ENCODE measurements around the gene CERS3.
"Not testable (repeated sequence)": the region's sequence is repeated elsewhere in the genome, so short reads cannot be mapped to it uniquely, and the experiment has no call there.

The CERS3 gene

DNA sequence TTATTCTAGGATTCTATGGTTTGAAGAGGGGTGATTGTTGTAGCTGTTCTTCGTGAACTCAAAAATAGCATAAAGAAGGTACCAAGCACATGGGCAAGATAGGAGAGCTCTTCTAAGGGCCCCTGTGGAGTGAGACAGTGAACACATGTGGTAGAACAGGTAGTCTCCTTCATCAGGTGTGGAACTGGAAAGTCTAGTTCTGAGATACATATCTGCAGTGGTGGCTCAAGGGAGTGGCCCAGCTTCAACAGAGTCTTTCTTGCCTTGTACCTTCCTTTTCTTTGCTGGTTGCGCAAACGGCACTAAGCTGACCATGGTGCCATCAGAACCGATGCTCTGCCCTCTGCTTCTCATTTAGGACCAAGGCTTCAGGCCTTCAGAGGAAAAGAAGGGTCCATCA lies 65.2 kb downstream of the CERS3 start:
- no peak for DNase-seq

DNA sequence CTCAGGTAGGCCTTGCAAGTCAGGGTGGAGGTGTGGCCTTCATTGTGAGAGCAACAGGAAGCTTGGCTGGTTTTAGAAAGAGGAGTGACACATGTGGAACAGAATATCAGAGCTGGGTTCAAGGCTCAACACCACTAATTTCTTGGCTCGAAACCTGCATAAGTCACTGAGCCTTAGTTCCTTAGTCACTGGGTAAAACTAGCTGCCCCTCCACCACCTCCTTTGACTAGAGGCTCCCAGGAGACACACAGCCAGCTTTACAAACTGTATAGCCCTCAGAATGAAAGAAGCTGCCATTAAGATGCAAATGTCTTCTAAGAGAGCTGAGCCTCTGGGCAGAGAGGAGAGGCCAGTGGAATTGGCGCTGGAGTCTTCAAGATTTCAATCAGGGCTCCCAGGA lies 67.7 kb downstream of the CERS3 start:
- no peak for DNase-seq

DNA sequence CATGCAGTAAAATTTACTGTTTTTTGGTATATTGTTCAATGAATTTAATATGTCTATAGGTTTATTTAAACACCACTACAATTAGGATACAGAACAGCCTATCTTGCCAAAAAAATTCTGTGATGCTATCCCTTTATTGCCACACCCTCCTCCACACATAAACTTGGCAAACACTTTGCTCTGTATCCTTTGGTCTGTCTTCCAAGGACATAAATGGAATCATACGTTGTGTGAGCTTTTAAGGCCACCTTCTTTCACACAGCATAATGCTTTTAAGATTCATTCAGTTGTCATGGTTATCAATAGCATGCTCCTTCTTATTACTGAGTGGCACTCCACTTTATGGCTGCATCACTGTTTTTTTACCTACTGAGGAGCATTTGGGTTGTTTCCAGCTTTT lies 71.5 kb downstream of the CERS3 start:
- DNase-seq, result no peak

DNA sequence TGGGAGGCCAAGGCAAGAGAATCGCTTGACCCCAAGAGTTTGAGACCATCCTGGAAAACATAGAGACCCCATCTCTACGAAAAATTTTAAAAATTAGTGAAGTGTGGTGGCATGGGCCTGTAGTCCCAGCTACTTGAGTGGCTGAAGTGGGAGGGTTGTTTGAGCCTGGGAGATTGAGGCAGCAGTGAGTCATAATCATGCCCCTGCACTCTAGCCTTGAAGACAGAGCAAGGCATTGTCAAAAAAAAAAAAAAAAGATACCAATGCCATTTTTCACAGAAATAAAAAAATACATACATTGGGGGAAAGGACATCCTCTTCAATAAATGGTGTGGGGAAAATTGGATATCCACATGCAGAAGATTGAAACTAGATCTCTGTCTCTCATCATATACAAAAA lies 74.6 kb downstream of the CERS3 start:
- DNase-seq, result no peak

DNA sequence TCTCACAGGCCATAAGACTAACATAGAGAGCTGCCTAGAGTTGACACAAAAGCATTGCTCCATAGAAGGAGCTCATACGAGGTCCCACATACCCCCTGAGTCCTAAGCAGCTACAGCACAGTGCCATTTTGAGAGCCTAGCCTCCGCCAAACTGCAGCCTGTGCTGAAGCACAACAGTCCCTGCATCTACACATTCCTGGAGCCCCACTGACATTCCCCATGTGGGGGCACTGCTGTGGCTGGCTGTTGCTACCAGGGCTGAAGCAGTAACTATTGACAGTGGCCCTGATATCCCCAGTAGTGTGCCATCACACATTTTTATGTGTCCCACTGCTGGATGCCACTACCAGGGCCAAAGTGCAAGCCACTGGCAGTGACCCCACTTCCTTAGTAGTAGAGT lies 80.3 kb downstream of the CERS3 start:
- DNase-seq, result no peak

DNA sequence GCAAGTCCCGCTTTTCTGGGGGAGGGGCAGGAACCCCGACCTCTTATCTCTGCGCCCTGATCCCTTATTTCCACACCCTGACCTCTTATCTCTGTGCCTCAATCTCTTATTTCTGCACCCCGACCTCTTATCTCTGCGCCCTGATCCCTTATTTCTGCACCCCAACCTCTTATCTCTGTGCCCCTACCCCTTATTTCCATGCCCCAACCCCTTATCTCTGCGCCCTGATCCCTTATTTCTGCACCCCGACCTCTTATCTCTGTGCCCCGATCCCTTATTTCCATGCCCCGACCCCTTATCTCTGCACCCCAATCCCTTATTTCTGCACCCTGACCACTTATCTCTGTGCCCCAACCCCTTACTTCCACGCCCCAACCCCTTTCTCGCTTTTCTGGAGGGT lies 87.7 kb downstream of the CERS3 start:
- DNase-seq, result not testable (repeated sequence)

DNA sequence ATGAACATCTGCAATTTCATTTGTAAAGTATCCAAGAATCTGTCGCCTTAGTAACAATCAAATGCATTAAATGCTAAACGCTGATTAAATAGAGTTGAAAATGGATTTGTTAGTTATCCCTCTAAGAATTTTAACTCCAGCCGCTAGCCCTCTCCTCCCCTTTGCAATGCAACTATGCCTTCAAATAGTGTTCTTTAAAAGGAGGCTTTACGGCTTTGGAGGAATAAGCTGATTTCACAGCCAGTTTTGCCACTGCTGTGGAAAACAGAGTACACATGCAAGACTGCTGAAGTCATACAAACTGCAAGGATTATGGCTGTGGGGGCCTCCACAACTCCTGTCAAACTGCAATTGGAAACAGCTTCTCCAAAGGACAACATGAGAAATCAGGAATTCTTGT lies 89.2 kb downstream of the CERS3 start:
- DNase-seq, result no peak

DNA sequence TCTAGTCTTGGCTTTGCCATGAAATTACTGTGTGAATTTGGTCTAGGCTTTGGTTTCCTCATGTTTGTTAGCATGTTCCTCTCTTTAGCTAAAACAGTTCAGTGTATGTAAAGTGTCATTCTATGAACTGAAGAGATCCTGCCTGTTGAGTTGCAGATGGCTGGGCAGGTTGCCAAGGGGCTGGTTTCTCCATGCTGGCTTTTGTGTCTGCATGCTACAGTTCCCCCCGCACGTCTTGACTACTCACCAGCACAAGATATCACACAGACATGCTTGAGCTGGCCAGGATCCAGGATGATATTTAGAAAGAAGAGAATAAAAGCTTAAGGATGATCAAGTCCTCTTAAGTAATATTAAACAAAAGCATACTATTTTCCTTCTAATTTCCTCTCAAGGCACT lies 90.2 kb downstream of the CERS3 start:
- DNase-seq, result no peak

DNA sequence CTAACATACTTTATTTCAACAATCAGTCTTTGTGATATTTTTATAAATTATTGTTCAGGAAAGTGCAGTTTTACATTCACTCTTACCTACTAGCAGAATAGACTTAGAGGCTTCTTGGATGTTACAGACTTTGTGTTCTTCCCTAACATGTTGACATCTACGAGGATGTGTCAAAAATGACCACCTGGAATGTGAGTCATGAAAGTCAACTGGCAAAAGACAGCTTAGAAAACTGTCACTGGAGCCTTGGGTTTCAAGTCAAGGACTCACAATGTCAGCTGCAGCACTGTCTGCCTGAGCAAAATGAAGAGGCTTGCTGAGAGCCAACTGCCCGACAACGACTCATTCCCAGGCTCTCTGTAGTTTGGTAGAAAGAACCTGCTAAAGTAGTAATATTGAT lies 91.5 kb downstream of the CERS3 start:
- DNase-seq, result no peak

DNA sequence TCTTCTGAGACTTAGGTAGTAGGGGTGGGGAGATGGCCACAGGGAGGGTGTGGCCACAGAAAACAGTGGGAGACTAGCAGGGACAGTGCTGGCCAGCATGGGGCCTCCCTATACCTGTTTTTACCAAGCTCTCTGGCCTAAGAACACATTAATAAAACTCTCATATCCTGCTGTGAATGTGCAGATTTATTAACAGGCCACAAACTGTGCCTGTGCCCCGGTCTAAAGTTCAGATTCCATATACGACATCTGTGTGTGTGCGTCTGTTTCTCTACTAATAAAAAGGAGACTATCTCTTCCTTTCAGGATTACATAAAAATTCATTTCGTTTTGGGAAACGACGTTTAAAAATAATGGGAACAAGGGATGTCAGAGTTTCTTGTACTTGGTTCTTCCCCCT lies 94.2 kb downstream of the CERS3 start:
- no peak for DNase-seq

DNA sequence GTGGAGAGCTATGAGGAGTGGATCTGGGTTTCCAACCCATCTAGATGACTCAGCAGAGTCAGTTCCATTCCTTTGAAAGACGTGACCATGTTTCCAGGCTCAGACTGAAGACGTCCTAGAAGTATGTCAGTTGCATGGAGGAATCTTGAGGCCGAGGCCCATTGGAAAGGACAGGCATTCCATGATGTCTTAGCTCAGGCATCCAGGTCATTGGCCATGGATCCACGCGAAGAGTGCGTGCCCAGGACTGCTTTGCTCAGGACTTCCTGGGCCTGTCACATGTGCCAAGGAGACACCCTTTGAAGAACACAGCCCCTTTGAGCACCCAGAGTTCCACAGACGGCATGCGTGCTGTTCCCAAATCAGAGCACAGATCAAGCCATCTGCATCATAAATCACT lies 94.7 kb downstream of the CERS3 start:
- no peak for DNase-seq

DNA sequence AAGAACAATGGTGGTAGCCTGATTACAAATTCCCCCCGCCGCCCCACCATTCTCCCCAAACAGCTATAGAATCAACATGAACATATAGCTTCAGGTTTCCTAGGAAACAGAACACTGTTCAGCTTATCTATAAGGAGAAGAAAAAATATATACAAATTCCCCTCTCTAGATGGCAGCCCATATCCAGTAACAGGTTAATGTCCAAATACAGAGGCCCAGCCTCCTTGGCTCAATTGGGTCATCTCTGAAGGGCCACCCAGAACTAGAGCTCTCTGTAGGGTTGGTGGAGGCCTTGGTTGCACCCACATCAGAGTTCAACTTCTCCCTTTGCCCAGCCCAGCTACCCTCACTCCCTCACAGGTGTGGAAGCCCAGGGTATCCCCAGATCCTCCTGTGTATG lies 95.4 kb downstream of the CERS3 start:
- no peak for DNase-seq

DNA sequence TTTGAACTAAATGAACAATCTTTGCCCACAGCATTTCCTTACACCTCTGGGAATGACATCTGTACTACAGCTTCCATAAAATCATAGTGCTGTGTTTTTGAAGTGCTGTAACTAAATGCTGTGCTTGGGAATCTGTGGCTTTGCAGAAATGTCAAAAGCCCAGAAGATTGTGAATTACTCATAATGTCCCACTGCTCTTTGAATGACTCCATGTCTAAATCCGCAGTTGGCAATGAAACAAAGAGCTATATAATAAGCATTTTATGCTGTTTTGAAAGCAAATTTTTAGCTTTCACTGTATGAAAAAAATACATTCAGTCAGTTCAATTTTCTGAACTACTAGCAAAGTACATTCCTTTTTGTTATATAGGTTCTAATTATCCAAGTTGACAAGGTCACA lies 98.3 kb downstream of the CERS3 start:
- no peak for DNase-seq

DNA sequence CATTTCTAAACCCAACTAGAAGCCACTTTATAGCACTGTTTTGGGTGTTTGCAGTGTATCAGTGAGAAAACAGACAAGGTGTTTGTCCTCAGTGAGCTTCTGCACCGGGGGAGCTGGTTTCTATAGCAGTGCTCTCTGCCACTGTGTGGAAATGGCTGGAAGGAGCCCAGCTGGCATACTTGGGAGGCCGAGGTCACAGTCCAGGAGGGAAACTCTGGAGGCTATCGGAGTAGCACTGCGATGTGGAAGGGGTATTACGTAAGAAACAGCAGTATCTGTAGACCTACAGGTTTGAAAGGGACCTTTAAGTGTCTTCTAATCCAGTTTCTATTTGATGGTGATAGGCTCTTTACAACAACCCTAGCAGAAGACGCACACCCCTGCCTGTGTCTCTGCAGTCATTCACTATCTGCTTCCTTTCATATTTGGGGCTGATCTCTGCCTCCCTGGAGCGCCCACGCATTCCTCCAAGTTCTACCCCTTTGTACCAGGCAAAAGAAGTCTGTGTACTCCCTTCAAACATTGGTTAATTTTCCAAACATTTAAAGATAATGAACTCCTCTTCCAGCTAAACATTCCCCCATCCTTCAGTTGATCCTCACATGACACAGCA lies 99.5 kb downstream of the CERS3 start:
- DNase-seq, result no peak

DNA sequence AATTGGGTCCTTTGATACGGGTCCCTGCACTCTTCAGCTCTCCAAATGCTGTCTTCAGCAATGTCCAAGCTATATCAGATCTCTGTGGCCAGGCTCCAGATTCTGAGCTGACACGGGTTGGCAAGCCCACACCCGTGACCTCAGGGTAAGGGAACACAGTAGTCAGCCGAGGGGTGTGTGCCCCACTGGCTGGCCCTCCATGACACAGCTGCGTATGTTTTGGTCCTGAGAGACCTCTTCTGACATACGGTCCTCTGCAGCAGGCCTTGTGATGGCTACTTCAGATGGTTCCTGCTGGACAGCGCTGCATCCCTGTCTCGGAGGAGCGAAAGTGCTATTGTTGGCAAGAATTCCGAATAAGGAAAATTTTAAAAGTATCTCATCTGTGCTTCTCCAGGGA lies 101.8 kb downstream of the CERS3 start:
- DNase-seq, result no peak

DNA sequence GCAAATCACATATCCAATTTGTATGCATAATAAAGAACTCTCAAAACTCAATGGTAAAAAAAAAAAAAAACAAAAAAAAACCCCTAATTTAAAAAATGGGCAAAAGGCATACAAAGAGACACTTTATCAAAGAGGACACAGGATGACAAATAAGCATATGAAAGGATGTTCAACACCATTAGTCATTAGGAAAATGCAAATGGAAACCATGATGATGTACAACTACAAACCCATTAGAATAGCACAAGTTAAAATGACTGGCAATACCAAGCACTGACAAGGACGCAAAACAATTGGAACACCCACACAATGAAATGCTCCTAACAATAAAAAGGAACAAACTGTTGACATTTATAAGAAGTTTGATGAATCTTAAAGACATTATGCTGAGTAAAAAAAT lies 123.6 kb downstream of the CERS3 start:
- no peak for DNase-seq

DNA sequence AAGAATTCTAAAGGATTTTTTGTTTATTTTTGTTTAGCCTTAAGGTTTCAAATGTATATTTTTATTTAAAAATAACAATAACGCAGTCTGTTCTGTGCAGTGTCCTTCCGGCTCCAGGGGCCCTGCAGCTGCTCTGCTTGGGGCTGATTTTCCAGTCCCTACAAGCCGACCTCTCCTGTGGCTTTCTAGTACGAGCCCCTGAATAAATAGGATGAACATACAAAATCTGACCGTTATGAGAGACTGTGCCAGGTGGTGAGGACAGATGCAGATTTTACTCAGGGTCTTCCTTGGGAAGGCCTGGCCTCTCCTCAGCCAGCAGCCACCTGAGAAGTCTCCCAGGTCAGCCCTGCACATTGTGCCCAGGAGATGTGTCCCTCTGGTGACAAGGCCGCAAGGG lies 127.8 kb downstream of the CERS3 start:
- DNase-seq, result no peak

DNA sequence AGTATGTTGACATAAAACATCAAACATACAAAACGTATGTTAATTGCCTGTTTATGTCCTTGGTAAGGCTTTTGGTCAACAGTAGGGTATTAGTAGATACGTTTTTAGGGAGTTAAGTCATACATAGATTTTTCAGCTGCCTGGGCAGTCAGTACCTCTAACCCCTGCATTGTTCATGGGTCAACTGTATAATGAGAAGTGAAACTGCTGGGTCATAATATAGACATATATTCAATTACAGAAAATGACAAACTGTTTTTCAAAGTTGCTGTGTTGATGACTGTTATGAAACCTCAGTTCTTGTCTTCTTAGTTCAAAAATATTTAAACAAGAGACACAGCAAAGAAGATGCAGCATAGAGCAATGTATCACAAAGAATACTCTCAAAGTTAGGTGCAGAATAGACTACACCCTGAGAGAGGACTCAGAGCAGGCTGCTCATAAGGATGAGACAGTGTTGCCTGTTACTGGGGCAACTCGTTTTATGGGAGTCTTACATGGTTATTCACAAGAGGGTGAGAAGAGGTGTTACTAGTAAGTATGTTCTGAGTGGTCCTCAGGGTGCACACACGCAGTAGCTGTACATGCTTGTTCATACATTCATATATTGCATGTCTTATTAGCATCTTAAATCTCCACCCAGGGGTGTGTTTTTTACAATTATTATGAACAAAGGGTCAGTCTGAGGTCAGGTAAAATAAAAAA lies 133.9 kb downstream of the CERS3 start:
- no peak for DNase-seq

DNA sequence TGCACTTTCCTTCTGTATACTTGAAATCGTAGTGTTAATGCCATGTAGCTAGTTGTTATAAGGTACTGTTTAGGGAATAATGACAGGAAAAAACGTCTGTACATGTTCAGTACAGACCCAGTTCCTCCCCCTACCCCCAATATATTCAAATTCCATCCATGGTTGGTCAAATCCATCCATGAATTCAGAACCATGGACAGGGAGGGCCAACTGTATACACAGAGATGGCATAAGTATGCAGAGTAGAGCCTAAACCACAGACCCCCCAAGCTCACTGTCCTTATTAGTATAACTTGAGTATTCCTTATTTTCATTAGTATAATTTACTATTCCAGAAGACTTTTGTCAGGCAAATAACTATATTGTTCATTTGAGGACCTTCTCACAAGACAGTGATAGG lies 135.7 kb downstream of the CERS3 start:
- DNase-seq, result no peak

DNA sequence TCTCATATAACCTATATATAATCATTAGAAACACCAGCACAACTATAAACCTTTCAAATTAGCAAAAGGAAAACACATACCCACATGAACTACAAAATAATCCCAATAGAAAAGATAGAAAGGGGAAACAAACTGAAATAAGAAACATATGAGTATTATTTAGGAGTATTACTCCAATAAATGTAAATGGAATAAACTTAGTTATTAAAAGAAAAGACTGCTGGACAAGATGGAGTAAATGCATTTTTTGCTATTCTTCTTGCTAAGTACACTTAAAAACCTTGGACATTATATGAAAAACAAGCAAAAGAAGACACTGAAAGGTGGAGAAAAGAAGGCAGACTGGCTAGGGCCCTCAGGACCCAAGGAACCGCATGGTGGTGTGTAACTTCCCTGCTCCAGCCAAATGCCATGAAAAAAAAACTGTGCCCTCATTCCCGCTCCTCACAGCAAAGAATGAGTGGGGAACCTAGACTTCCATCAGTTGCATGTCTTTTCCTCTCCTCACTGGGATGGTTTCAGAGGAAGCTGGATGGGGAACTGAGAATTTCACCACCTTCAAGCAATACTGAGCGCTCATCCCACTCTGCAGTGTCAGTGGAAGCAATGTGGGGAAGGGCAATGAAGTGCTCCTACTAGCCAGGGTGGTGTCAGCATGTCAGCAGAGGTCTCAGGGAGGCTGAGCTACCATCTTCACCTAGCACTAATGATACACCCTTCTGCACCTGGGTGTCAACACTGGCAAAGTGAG lies 143.3 kb downstream of the CERS3 start:
- no peak for DNase-seq

DNA sequence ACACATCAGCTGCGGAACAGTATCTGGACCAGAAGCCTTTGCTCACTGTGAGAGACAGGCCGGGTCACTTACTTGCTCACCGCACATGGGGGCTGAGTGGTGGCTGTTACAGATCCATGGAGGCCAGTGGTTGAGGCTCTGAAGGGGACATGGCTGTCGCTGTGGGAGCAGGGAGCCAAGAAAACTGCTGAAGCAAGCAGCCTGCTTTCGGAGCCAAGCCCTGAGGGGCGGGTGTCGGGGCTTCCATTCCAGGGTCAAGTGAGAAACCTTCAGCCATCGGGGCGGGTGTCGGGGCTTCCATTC lies 144.7 kb downstream of the CERS3 start:
- no peak for DNase-seq

DNA sequence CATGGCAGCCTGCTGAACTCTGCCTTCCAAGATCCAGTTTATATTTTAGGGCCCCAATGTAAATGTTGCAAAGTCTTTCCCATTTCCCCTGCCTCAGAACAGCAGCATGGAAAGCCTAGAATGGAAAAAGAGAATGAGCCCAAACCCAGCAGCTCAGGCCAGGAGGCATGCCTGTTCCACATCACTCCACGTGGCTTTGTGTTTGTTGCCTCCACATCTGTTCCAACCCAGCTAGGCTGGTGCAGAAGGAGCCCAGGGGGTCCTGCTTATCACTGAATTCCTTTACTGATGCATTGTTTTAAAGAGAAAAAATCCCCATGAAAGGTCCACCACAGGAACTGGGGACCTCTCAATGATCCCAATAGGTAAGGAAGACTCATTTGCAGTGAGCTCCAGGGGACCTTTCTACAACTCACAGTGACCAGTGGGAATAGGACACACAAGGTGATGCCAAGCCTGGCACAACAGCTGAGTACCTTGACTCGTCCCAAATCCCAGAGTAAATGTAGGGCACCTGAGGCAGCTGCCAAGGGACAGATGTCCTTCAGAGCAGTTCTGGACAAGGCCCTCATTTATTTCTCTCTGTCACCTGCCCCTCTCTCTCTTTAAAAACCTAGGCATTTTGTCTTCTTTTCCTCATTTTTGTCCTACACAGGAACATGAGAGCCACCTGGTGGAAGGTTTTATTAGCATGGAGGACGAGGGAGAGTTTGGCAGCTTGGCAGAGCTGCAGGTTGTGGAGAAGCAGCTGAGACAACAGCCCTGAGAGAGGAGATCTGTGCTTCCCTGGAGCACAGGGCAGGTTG lies 145.2 kb downstream of the CERS3 start:
- DNase-seq, result no peak

DNA sequence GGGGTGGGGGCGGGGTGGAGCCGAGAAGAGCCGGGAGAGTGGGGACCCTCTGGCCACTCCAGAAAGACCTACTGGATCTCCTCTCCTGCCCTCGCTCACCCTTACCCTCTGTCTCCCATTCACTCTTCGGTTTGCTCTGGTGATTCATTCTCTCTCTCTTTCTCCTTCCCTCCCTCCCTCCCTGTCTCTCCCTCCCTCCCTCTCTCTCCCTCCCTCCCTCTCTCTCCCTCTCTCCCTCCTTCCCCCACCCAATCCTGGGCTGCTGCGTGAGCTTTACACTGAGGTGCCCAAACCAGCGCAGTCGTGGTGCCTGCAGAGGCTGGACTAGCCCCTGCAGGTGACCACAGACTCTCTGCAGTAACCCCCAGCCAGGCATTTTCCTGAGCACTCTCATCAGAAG lies 154.8 kb downstream of the CERS3 start:
- no peak for DNase-seq

Data from NCI-H2227 treated with DMSO at 0.1 percent for 48 hours (cell line).